ENCODE results near the gene SRP14.
"Not testable (repeated sequence)": the region's sequence is repeated elsewhere in the genome, so short reads cannot be mapped to it uniquely, and the experiment has no call there.

SRP14 gene

DNA sequence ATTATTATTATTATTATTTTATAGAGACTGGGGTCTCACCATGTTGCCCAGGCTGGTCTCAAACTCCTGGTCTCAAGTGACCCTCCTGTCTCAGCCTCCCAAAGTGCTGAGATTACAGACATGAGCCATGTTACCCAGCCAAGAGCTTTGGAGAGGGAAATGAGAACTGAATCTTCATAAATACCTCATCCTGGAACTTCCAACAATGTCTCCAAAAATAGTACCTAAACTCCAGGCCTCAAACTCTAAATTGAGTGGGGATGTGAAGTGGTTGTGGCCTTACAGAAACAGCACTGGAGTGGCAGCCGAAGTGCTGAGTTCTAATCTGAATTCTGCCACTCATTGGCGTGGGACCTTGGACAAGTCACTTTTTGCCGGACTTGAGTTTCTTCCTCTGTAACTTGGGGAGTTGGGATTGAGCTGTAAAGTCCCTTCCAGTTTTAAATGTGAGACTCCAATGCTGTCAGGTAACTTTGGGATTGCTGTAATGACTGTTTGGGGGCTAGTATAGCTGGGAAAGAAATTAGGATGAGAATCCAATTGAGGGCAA is 10.0 kb upstream of the SRP14 start:
- no peak for DNase-seq

DNA sequence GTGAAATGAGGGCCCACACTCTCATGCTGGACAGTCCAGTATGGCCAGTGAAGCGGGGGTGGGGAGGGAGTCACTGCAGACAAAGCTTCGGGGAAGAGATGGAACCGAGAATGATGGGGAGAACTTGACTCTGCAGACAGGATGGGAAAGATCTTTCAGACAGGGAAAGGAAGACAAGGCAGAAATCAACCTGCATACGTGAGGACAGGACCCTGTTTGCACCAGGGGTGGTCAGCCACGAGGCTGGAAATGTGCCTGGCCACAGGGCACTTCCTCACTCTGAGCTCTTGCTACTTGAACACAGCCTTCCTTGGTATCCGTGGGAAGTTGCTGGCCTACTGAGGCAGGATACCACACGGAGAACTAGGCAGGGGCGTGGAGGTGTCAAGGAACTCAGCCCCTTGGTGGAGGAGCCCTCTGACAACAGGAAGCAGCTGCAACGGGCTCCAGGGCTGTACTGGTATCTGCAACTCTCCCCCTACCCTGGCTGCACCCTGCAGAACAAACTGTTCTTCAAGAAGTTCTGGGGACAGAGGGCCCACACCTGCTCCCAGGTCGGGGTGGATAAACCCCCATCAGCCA is 9.3 kb upstream of the SRP14 start:
- no peak for DNase-seq

DNA sequence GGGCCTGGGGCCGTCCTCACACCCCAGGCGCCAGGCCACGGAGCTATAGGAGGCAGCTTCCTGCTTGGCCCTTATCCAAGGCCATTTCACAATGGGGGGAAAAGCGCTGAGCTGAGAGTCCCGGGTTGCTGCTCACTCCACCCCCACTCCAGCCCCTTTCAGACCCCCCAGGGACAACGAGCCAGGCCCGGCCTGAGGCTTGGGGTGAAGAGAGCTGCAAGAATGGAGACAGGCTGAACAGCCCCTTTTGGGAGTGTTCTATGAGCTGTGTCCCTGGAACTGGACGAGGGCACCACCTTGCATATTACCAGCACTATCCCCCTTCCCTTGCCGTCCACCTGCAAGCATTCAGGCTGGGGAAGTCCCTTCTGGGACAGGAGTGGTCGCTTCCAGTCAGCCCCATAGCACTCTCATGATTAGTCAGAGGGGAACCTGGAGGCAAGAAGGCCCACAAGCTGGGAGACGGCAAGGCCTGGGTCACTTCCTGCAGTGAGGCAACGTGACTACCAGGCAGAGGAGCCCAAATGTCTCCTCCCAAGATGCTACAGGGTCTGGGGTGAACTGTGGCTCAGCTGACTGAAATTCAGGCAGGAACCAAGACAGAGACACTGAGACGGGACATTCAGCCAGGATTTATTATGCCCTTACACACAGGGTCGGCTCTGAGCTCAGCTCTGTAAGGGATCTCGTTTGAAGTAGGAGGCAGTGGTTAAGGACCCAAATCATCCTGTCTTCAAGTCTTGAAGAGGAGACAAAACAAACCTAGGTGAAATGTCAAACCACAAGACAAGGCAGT is 8.6 kb upstream of the SRP14 start:
- no peak for DNase-seq

DNA sequence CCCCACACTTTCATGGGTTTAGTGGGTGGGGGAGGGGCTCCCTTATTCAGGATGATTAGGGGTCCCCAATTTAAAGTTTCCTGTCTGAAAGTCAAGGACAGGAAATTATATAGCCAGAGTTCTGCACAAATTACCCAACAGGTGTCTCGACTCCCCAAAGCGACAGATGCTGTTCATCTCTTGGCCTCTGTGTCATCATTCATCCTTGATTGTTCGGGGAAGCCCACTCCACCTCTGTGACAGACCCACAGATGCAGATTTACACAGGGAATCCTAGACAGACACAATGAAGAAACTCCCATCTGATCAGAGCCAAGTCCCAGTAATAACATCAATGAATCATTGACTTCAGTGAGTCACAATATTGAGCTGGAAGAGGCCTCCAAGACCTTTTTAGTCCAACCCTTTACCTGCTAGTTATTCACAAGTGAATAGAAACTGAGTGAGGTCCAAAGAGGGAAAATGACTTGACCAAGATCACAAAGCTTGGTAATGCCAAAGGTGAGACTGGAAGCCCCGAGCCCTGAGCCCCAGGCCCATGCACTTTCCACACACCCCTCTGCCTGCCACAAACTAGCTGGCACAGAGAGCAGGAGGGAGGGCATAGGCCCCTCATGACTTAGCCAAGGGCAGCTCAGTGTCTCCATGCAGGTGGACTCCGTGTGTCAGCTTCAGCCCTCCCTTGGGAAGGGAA is 7.9 kb upstream of the SRP14 start:
- no peak for DNase-seq

DNA sequence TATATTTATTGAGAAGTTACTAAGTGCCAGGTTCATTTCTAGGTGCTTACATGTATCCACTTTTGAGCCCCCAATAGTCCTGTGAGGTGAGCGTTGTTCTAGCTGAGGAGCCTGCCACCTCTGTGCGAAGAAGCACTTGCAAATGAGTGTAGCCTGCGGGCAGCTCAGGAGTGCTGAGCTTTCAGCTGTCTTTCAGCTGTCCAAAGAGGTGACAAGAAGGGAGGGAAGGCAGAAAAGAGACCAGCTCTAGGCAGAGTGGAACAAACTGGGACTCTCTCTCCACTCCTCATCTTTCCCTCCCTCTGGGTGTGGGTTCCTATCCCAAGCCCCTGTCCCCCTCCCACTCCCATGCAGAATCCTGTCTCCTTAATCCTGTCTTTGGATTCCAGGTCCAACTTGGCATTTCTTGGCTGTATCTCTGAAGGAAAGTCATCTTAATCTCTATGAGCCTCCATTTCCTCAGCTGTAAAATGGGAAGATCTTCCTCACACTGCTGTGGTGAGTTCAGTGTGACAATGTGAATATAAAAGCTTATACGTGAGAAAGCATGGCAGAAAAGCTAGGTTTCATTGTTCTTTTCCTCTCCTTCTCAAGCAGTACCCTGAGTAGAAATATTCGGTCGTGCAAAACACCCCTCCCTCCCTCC is 6.7 kb upstream of the SRP14 start:
- DNase-seq, result no peak

DNA sequence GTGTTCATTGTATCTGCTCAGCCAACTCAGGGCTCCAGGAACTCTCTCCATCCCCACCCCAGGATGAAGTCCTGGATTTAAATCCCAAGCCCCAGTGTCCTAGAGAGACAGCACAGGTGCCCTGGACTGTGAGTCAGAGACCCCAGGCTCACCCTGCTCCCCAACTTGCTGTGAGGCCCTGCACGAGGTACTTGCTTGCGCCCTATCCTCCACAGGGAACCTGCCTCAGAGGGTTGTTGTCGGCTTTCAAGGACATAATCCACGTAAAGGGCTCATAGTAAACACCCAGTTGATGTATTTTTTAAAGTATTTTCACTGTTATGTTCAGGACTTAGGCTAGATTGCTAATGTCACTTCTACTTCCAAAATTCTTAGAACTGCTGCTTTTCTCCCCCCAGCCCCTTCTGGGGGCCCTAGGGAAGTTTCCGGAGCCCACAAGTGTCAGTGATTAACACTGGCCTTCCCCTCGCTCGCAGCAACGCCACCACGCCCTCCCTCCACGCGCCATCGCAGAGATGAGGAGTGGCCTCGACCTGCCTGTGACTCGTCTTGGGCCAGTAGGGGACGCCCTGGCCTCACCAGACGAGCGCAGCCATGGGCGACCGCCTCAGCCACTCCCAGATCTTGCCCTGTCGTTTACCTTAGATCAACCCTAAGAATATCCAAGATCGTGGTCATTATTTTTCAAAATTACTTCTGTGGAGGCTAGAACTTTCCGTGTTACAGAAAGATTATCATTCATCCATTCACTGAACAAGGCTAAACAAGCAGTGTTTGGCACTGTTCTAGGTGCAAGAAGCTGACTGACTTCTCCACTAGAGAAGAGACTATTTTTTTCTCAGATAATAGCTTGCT is 6.0 kb upstream of the SRP14 start:
- peak; percentile 46 for DNase-seq

DNA sequence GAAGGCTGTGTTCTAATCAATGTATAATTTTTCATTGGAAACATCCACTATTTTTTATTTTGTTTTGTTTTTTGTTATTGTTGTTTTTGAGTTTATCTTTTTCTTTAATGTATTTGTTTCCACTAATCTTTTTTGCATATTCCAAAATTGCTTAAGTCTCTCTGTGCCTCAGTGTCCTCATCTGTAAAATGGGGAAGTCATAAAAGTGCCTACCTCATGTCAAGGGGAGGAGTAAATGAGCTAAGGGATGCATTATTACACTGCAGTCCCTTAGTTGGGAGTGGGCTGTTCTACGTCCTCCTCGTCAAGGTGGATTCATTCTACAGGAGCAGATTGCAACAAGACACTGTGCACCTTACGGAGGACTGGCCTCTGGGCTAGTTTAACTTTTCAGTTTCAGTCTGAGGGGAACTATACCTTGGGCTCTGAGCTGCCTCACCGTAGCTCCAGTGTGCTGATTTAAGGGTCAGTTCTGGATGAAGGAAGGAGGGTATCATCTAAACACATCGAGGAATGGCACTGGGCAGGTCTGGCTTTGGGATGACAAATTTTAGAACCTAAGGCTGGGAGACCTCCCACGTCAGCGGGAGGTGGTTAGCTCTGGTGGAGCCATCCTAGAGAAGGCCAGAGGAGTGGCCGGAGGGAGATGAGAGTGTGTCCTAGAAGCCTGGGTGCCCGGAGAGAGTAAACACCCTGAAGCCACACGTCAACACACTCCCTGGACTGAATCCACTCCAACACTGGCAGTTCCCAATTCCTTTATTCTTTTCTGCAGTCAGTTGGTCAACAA is 5.1 kb upstream of the SRP14 start:
- DNase-seq, result no peak

DNA sequence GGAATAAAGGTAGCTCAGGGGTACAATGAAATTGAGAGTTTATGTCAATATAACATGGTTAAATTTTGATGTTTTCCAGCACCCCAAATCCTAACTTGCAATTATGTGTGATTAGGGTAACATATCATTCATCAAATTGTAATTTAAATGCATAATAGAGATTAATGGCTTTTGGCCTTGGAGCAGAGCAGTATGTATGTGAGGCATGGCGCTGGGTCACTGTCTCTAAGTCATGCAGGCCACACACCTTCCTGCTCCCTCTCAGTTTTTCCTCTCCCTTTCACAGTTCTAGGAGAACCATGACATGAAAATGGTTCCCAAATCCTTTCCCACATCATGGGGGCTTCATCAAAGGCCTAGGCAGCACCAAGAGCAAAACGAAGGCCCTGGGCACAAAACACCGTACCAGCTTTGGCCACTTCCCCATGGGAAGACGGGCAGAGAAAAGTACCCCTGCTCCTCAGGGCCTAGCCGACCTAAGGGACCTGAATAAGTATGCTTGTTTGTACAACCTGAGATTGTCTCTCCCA is 3.9 kb upstream of the SRP14 start:
- no peak for DNase-seq

DNA sequence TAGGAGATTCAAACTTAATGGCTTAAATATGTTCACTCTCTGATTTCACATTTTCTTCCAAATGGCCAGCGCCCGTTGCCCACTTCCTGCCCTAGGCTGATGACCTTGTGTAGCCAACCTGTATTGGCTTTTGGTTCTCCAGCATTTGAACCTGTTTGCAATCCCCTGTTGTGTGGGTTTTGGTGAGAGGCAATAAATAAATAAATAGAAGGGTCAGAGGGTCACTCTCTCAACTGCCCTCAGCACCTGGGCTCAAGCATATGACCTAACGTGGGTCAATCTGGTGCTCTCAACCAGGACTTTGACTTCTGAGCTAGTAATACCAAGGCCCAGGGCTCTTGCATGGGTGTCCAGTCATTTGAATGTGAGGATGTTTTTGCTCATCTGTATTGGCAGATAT is 1.8 kb upstream of the SRP14 start:
- no peak for DNase-seq

DNA sequence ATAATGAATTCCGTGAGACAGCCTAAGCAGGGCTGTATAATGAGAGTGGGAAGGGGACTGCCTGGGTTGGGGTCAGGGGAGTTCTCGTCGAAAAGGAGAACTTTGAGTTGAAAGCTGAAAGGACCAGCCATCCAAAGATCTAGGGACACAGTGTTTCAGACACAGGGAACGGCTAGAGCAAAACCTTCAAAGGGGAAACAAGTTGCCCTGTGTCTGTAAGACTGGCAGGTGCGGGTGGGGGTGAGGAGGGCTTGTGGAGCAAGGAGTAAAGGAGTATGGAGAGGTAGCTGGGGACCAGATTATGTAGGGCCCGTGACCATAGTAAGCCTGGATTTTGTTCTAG is 1.3 kb upstream of the SRP14 start:
- DNase-seq, result no peak

DNA sequence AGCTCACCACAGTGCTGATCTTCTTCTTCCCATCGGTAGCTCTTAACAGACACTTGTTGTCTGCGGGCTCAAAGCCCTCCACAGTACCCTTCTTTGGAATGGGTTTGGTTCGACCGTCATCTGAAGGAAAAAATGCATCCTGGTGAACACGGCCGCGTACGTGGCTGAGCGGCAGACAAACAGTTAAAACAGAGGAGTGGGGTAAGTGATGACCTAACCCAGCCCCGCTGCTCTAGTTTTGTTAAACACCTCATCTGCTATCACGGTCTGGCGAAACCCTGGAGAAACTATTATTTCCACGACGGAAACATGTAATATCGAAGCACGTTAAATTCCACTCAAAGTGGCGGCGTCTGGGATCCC is 725 bp downstream of the SRP14 start:
- DNase-seq, result no peak

DNA sequence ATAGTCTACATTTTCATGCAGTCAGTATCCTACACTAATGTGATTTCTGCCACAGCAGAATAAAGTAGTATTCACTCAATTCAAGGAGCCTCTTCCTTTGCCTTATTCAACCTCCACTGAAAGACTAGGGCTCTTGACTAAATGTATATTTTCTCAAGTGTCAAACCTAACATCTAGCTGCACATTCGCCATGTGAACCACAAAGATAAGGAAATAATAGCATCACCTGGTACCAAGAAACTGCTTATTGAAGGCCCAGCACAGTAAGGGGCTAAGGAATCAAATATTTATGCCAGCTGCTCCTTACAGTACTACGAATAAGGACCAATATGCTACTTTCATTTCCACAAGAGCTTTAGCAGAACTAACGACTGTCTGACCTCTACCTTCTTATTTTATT is 1.3 kb downstream of the SRP14 start:
- no peak for DNase-seq

DNA sequence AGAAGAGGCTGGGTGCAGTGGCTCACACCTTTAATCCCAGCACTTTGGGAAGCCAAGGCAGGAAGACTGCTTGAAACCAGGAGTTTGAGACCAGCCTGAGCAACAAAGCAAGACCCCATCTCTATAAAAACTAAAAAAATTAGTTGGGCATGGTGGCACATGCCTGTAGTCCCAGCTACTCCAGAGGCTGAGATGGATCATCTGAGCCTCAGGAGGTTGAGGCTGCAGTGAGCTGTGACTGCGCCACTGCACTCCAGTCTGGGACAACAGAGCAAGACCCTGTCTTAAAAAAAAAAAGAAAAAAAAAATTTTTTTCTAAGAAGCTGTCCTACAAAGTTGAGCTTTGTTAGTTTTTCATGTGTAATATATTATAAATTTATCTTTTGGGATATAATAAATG is 3.8 kb downstream of the SRP14 start:
- not testable (repeated sequence) for DNase-seq

DNA sequence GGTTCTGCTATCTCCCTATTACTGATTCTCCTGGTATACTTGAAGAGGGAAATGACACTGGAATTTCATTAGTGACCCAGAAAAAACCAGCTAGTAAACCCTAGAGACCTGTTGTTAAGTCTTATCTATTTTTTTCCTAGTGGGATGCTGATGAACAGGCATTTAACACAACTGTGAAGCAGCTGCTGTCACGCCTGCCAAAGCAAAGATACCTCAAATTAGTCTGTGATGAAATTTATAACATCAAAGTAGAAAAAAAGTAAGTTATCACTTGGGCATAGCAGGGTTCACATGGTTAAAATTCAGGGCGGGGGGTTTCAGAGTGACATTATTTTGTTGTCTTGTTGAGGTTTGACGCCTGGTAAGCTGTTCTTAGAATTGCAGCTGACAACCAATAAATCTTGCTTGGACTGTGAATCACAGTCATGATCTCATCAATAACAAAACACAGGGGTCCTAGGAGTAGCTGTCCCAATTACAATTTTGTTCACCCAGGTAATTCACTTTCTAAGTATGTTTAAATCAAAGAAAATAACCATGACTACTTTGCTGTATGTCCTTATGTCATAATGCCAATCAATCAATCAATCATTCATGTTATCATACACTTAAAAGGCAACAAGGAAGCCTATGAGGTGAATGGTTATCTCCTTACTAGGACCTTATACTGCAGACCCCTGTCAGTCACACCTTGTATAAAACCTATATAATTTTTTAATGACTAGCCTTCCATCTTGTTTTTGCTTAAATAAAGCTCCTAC is 4.6 kb downstream of the SRP14 start:
- DNase-seq, result no peak

DNA sequence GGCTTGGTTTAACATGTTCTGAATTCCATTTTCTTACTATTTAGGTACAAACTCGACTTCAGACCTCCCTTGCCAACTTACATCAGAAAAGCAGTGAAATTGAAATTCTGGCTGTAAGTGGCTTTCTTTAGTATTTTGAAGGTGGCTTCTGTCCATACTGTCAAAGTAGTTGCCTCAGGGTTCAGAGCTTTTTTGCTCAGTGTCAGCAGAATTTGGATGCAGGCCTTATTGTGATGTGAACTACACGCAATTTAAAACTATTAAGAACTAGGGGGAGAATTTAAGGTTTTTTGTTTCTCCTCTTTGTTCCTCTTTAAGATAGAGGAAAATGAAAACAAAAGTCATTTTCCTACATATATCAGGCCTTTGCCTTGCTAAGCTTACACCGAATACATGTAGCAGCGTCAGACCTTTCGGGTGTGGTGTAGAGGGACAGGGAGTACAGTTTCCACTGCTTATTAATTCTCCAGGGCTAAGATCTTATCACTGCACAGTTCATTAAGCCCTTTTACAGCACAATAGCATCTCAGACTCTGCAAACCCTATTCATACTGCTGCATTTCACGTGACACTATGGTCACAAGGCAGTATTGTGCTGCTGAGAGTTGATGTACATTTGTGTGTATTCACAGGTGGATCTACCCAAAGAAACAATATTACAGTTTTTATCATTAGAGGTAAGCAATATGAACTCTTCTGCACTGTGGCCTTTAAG is 6.7 kb downstream of the SRP14 start:
- DNase-seq, result no peak

DNA sequence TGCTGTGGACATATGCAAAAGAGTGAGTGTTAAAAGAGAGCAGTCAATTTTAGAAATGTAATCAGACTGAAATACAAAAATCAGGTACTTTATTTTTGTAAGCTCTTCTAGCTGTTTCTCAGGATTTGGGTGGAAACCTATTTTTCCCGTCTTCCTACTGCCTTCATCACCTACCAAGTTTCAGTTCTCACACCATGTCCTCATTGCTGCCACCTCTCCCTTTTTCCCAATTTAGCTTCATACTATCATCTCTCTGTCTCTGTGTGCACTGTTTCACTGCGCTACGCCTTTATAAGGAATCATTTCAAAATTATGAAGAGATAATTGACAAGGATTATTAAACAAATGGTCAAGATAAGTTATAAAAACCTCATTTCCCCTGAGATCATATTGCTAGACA is 7.7 kb downstream of the SRP14 start:
- DNase-seq, result no peak

DNA sequence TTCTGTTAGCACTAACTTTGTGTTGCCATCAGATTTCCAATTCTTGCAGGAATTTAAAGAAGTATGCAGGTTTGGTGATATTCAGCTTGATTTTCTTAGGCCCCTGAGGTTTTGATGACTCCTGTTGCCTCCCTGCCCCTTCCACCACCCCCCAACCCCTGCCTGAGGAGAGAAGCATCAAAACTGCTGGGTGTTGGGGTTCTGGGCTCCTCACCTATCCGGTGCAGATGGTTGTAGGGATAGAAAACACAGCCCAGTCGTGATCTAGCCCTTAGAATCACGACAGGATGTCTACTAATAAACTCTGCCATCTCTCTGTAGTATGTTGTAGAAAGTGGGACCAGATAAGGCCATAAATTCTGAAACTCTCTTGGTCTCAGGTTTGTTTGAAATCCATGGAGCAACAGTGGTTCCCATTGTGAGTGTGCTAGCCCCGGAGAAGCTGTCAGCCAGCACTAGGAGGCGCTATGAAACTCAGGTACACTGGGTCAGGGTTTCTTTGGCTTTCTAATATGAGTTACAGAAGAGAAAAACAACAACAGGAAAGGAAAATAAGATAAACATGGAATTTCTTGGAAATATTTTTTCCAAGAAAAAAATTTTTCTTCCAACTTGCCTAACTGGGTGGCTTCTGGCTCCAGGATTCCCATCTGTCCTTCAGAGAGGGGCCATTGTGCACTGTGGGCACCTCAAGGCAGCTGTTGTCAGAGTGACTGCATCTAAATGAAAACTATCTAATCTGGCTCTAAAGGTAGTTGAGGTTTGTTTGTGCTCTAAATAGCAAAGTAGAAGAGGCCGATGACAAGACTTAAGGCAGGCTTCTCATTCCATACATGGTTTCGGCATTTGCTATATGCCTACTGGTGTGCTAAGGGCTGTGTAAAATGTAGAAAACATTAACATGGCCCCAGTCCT is 8.7 kb downstream of the SRP14 start:
- no peak for DNase-seq

DNA sequence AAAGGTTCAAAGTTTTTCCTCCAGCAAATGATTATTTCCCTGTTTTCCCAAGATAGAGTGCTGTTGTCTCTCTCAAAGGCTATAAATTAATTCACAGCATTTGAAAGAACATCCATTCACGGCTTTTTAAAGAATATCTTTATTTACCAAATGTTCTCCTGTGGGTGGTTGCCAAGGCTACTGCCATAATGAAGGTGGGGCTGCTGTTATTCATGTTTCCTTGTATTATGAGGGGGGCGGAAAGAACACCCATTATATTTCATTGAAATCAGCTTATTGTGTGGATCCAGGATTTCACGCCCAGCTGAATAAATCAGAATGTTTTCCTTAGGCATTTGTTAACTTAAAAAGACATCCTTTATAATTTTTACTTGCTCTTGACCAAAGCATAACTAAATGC is 10.1 kb downstream of the SRP14 start:
- no peak for DNase-seq

DNA sequence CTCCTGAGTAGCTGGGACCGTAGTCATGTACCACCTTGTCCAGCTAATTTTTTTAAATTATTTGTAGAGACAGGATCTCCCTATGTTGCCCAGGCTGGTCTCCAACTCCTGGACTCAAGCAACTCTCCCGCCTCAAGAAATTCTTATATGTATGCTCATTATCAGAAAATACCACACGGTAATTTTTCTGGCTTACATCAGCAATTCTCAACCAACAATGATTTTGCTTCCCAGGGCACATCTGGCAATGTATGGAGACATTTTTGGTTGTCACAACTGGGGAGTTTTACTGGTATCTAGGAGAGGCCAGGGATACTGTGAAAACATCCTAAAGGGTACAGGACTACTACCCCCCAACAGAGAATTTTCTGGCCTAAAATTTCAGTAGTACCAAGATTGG is 10.8 kb downstream of the SRP14 start:
- DNase-seq, result no peak

All from NCI-H1694 (cell line).